KBM-7 (cell line): ENCODE results near the gene CBARP.
A peak's percentile ranks its signal among the peaks of the same experiment; 100 is the strongest.
"Not testable (repeated sequence)": the region's sequence is repeated elsewhere in the genome, so short reads cannot be mapped to it uniquely, and the experiment has no call there.

Experiments
- DNase-seq: peaks from one replicate; pipeline ENCODE4 v3.0.0-alpha.2; 2015
- in situ Hi-C: fragments of 300-500 bp; cut with MboI; formaldehyde crosslinking; loops from 2 replicates; pipeline ENCODE4 v1.14.3; 2020; ENCODE audit warnings: low sequenced_read_pairs, low pct_unique_long_range_greater_than_20kb, mixed read lengths

Gene CBARP

DNA sequence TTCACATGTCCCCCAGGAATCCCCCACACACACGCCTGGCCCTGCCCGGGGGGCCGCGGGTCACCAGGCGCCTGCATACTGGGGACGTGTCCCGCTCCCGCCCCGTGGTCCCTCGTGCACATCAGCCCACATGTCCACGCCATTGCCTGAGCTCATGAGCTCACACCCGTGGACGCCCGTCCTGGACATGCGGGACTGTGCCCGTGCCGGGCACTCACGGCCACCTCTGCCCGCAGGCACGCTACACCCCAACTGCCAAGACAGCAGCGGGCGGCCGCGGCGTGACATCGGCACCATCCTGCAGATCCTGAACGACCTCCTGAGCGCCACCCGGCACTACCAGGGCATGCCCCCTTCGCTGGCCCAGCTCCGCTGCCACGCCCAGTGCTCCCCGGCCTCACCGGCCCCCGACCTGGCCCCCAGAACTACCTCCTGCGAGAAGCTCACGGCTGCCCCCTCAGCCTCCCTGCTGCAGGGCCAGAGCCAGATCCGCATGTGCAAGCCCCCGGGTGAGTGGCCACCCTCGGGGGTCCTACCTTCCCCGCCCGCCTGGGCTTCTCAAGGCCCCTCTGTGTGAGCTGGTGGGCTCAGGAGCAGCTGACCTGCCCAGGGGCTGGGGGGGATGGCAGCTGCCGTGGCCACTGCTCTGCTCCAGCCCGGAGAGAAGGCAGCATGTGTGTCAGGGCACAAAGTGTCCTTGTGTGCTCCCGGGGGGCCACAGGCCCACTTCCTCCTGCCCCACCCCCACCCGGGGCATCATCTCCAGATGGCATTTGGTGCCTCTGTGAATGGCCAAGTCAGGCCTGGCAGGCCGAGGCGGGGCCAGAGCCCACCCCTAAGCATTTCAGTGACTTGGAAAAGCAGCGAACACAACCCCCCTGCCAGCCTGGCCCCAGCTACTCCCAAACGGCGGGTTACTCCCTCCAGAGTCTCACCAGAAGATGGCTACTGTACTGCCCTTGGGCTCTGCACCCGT is 17.7 kb upstream of the CBARP start:
- DNase-seq = no peak
- in situ Hi-C loops = no loop called here

DNA sequence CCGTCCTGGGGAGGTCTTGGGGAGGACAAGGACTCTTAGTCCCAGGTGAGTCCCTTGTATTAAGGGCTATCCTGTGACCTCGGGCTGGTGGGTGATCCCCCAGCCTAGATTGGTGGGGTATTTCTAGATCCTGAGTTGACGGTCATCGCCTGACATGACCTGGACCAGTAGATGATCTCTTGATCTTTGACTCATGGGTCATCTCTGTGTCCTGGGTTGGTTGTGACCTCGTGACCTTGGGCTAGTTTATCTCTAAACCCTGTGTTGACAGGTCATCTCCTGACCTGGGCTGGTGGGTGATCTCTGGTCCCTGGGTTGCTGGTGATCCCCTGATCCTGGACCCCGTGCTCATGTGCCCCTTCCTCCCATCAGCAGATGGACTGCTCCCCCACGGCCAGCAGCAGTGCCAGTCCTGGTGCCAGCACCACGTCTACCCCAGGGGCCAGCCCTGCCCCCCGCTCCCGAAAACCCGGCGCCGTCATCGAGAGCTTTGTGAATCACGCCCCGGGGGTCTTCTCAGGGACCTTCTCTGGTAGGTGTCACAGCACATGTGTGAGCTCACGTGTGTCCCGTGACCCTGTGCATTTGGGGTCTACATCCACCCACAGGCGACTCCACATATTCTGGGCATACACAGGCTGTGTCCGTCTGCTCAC is 16.9 kb upstream of the CBARP start:
- in situ Hi-C loops = no loop called here
- no peak for DNase-seq

GRCh38 chr19:1254081-1254527 is 16.3 kb upstream of the CBARP start:
- in situ Hi-C loops = no loop called here
- no peak for DNase-seq

- in situ Hi-C loops = no loop called here
- no peak for DNase-seq
Observed at GRCh38 chr19:1253514-1254080, 15.8 kb upstream of the CBARP start.

- in situ Hi-C loops = no loop called here
- peak; percentile 77 for DNase-seq
Observed at GRCh38 chr19:1252821-1253513, 15.2 kb upstream of the CBARP start.

DNA sequence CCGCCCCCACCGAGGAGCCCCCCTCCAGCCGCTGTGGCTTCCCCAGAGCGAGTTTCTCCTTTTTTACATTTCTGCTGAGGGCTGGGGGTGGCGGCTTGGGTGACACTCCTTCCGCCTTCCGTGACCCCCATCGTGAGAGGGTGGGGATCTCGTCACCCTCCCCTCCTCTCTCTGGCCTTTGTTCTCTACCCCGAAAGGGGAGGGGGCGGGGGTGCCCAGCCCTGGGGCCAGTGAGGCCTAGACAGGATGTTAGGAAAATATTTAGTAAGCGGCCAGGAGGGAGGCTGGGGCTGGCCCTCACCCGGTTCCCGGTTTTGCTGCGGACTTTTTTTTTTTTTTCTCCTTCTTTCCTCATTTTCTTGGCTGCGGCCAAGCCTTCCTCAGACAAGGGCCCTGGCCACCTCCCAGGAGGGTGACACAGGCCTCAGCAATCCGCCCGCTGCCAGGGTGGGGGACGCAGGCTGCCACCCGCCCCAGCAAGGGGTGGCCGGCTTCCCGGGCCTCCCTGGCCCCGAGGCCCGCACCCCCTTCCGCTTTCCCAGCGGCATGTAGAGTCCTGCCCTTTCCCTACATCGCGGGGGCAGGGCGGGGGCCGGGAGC is 14.5 kb upstream of the CBARP start:
- in situ Hi-C loops = no loop called here
- DNase-seq = peak; percentile 89

- peak; percentile 86 for DNase-seq
- in situ Hi-C loops = no loop called here
Observed at GRCh38 chr19:1251330-1252220, 13.8 kb upstream of the CBARP start.

DNA sequence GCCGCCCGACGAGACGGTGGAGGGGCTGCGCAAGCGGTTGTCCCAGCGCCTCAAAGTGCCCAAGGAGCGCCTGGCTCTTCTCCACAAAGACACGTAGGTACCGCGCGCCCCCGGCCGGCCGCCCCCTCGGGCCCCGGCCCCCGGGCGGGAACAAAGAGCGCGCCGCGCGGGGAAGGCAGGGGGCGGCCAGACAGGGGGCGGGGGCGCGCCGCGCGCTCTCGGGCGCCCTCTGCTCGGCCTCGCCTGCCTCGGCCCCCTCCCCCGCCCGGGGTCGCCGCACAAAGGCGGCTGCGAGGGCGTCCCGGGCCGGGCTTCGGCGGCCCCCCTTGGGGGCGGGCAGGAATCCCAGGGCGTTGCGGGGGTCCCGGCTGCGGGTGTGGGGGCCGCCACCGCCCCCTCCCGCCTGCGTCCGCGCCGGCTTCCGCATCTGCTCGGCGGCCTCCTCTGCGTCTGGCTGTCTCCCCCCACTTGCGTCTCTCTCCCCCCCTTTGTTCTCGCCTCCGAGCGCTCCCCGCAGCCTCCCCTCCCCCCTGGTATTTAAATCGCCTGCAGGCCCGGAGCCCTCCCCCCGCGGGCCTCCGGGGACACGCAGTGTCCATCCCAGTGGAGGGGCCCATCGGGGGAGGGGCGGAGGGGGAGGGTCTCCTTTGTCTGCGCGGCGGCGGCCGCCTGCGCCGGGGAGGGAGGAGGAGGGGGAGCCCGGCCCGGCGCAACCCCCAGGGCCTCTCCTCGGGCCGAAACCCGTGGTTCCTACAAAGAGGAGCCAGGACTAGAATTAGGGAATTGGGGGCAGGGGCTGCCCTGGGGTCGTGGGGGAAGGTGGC is 12.8 kb upstream of the CBARP start:
- in situ Hi-C loops = no loop called here
- DNase-seq = peak; percentile 47

DNA sequence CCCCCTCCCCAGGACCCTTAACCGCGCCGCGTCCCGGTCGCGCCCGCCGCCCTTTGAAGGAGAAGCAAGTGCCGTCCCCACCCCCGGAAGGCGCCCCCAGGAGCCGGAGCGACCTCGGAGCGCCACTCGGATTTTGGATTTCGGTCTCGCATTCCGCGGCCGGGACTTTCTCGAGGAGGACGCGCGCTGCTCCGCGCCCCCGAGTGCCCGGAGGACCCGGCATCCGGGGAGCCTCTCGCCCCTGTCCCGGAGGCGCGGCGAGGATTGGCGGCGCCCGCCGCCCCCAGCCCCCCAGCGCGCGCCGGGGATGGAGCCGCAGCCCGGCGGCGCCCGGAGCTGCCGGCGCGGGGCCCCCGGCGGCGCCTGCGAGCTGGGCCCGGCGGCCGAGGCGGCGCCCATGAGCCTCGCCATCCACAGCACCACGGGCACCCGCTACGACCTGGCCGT is 12.2 kb upstream of the CBARP start:
- DNase-seq = no peak
- in situ Hi-C loops = no loop called here

- in situ Hi-C loops = no loop called here
- DNase-seq = peak; percentile 93
Observed at GRCh38 chr19:1249298-1249989, 11.6 kb upstream of the CBARP start.

DNA sequence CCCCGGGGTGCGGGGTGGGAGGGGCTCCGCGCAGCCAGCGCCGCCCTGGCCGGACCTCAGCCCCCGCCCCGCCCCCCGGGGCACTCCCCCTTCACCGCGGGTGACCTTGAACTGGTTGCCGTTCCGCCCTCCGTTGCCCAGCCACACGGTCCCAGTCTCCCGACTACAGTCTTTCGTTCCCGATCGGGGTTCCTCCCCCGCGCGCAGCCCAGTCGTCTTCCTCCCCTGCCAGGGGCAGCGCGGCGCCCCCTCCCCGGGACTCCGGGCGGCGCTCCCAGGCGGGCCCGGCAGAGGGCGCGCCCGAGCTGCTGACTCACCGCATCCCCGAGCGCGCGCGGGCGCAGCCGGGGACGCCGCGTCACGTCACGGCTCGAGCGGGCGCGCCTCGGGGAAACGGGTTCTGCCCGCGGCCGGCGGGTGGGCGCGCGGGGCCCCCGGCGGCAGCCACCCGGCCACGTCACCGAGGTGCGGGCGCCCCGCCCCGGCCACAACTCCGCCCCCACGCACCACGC is 11.0 kb upstream of the CBARP start:
- in situ Hi-C loops = no loop called here
- DNase-seq = peak; percentile 71

GRCh38 chr19:1248139-1248785 is 10.5 kb upstream of the CBARP start, which contains the start of gene MIDN:
Gene MIDN, plus strand, starts transcription at chr19:1248583. Its CDS starts 1,714 bp downstream, at chr19:1250297.
- peak; percentile 41 for DNase-seq
- in situ Hi-C loops = no loop called here

DNA sequence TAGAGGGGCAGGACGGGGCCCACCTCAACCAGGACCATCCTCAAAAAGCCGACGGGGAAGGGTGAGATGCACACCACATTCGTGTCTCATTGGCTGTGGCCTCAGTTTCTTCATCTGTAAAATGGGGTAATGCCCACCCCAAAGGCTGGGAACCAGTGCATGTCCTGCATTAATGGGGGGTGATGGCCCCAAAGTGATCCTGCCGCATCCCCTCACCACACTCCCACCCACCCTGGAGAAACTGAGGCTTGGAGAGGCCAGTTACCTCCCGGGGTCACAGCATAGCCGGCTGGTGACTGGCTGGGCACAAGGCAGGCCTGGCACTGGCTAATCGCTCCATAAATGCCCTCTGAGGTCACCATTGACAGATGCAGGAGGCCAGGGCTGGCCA is 9.9 kb upstream of the CBARP start:
- no peak for DNase-seq
- in situ Hi-C loops = no loop called here

- in situ Hi-C loops, DNase-seq: not testable (repeated sequence)
Observed at GRCh38 chr19:1246265-1247087, 8.7 kb upstream of the CBARP start.
